ENCODE measurements around the gene GFOD1.

- no peak for TF ChIP-seq POLR2A (IDR thresholded peaks at IDR 0.05)
- TF ChIP-seq, protein P1, sequence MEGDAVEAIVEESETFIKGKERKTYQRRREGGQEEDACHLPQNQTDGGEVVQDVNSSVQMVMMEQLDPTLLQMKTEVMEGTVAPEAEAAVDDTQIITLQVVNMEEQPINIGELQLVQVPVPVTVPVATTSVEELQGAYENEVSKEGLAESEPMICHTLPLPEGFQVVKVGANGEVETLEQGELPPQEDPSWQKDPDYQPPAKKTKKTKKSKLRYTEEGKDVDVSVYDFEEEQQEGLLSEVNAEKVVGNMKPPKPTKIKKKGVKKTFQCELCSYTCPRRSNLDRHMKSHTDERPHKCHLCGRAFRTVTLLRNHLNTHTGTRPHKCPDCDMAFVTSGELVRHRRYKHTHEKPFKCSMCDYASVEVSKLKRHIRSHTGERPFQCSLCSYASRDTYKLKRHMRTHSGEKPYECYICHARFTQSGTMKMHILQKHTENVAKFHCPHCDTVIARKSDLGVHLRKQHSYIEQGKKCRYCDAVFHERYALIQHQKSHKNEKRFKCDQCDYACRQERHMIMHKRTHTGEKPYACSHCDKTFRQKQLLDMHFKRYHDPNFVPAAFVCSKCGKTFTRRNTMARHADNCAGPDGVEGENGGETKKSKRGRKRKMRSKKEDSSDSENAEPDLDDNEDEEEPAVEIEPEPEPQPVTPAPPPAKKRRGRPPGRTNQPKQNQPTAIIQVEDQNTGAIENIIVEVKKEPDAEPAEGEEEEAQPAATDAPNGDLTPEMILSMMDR (IDR thresholded peaks at IDR 0.05), result no peak
Measured at GRCh38 chr6:13470238-13471140, 16.9 kb downstream of the GFOD1 start.
